Spleen (tissue), 7 donors: ENCODE results near the gene UBASH3A.

Experiments used
- POLR2A ChIP-seq, 3 donors: fragments of 450-650 bp; IDR thresholded peaks; one replicate each; pipeline ENCODE4 v1.5.1; 2017; ENCODE audit warnings: antibody characterized with exemption in 3 of 3, mild to moderate bottlenecking in 1 of 3
- TF ChIP-seq, protein P1 (sequence below), 11 experiments: fragments of 200-600 bp in 7 of 11; fragments of 450-650 bp in 4 of 11; sonication (generic) in 4 of 11; IDR thresholded peaks in 8 of 11; conservative IDR thresholded peaks in 3 of 11; 1 replicate in 7 of 11; 2 replicates in 4 of 11; pipeline versions ENCODE4 v1.4.0 to v1.8.0; 2016 to 2021; ENCODE audit warnings: antibody characterized with exemption in 11 of 11, inconsistent platforms in 4 of 11, mild to moderate bottlenecking in 1 of 11
- donor health status: DM: no; HTN: no; CAD: no; lungs with moderate emphysema.
- donor health status: DM: no; HTN: no; CAD: no.
- donor health status: DM: no; HTN: no; CAD: no.

DNA sequence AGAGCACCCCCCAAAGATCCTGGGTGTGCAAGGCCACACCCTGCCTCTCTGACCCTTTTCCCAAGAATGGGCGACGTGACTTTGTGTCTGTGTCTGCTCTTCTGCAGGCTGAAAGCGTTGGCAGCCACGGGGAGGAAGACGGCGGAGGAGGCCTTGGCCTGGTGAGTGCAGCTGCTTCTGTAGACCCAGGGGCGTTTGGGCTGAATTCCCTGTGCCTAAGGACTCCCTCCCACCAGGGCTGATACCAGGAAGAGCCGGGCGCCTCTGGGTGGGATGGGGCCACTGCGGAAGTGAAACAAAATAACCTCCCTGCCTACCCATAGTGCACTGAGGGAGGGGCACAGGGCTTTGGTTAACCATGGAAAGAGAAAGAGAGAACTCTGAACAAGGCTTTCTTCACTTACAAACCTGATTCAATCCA, 2.5 kb downstream of the UBASH3A start:
- TF ChIP-seq, protein P1, sequence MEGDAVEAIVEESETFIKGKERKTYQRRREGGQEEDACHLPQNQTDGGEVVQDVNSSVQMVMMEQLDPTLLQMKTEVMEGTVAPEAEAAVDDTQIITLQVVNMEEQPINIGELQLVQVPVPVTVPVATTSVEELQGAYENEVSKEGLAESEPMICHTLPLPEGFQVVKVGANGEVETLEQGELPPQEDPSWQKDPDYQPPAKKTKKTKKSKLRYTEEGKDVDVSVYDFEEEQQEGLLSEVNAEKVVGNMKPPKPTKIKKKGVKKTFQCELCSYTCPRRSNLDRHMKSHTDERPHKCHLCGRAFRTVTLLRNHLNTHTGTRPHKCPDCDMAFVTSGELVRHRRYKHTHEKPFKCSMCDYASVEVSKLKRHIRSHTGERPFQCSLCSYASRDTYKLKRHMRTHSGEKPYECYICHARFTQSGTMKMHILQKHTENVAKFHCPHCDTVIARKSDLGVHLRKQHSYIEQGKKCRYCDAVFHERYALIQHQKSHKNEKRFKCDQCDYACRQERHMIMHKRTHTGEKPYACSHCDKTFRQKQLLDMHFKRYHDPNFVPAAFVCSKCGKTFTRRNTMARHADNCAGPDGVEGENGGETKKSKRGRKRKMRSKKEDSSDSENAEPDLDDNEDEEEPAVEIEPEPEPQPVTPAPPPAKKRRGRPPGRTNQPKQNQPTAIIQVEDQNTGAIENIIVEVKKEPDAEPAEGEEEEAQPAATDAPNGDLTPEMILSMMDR (IDR thresholded peaks at IDR 0.05 in 8 of 11, conservative IDR thresholded peaks at IDR 0.05 in 3 of 11) = no peak
- TF ChIP-seq POLR2A (IDR thresholded peaks at IDR 0.05) = no peak
